HG03196 (cell line): Measurements from ENCODE around the gene SERPINB1.
A peak's percentile ranks its signal among the peaks of the same experiment; 100 is the strongest.

ENCODE experiments used
- ATAC-seq: cut with Tn5 transposase; IDR thresholded peaks from one replicate; pipeline ENCODE4 v1.9.1; 2021; ENCODE audit not compliant: unreplicated experiment

Gene SERPINB1

GRCh38 chr6:2795162-2795561 is 46.5 kb downstream of the SERPINB1 start:
- ATAC-seq = no peak

- ATAC-seq = no peak
These were observed 47.4 kb downstream of the SERPINB1 start for GRCh38 chr6:2794171-2794730.

GRCh38 chr6:2793534-2794151 is 48.0 kb downstream of the SERPINB1 start:
- ATAC-seq = no peak

GRCh38 chr6:2792330-2793110 is 49.1 kb downstream of the SERPINB1 start:
- ATAC-seq = no peak

- ATAC-seq = no peak
These were observed 50.2 kb downstream of the SERPINB1 start for GRCh38 chr6:2791450-2791974.

- ATAC-seq = peak; percentile 73
These were observed 50.8 kb downstream of the SERPINB1 start for GRCh38 chr6:2790588-2791449.

- ATAC-seq = no peak
These were observed 55.4 kb downstream of the SERPINB1 start for GRCh38 chr6:2786269-2786668.

GRCh38 chr6:2784930-2785329 is 56.7 kb downstream of the SERPINB1 start:
- ATAC-seq = no peak

- ATAC-seq = no peak
These were observed 57.6 kb downstream of the SERPINB1 start for GRCh38 chr6:2784061-2784460.

GRCh38 chr6:2783188-2783963 is 58.3 kb downstream of the SERPINB1 start:
- no peak for ATAC-seq

GRCh38 chr6:2782825-2783187 is 58.9 kb downstream of the SERPINB1 start:
- ATAC-seq = no peak

GRCh38 chr6:2782356-2782708 is 59.3 kb downstream of the SERPINB1 start:
- ATAC-seq = no peak
